DMS153 treated with DMSO at 0.1 percent for 48 hours (cell line): ENCODE data around the gene NBEA.
A peak's percentile ranks its signal among the peaks of the same experiment; 100 is the strongest.
"Not testable (repeated sequence)": the region's sequence is repeated elsewhere in the genome, so short reads cannot be mapped to it uniquely, and the experiment has no call there.

ENCODE experiments used
- DNase-seq: peaks from one replicate; lab custom pipeline; 2025; ENCODE audit not compliant: unreplicated experiment; lab: John Stamatoyannopoulos, UW

The NBEA gene

GRCh38 chr13:34951528-34951927 is 9.5 kb downstream of the NBEA start:
- no peak for DNase-seq

- no peak for DNase-seq
Measured at GRCh38 chr13:34959489-34959888, 17.4 kb downstream of the NBEA start.

DNA sequence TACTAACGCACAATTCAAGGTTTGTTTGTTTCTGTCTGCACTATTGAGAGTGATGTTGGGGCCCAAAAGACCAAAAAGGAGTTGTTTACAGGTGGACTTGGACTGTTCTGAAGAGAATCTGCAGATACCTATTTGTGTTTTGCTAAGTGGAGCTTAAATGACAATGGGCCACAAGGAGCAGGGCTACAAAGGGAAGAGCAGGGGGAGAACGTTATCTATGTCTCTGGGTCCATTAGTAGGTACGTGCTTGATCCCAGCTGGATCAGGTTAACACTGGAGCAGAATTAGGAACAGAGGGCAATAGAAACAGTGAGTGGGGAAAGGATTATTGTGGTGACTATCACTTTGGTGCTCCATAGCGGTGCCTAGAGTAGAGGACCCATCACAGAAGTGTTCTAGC is 22.5 kb downstream of the NBEA start:
- no peak for DNase-seq

- peak; percentile 40 for DNase-seq
Measured at GRCh38 chr13:34967851-34968562, 25.9 kb downstream of the NBEA start.

DNA sequence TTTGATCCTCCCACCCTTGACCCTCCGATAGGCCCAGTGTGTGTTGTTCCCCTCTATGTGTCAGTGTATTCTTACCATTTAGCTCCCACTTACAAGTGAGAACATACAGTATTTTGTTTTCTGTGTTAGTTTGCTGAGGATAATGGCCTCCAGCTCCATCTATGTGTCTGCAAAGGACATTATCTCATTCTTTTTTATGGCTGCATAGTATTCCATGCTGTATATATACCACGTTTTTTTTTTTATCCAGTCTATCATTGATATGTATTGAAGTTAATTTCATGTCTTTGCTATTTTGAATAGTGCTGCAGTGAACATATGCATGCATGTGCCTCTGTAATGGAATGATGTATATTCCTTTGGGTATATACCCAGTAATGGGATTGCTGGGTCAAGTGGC is 27.5 kb downstream of the NBEA start:
- DNase-seq = not testable (repeated sequence)

DNA sequence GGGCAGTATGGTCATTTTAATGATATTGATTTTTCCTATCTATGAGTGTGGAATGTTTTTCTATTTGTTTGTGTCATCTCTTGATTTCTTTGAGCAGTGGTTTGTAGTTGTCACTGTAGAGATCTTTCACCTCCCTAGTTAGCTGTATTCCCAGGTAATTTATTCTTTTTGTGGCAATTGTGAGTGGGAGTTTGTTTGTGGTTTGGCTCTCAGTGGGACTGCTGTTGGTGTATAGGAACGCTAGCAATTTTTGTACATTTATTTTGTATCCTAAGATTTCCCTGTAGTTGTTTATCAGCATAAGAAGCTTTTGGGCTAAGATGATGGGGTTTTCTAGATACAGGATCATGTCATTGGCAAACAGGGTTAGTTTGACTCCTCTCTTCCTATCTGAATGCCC is 28.9 kb downstream of the NBEA start:
- DNase-seq = no peak

GRCh38 chr13:34971473-34971872 is 29.4 kb downstream of the NBEA start:
- DNase-seq = no peak

- not testable (repeated sequence) for DNase-seq
Measured at GRCh38 chr13:34985199-34985598, 43.1 kb downstream of the NBEA start.

- DNase-seq = no peak
Measured at GRCh38 chr13:34988330-34988791, 46.3 kb downstream of the NBEA start.

DNA sequence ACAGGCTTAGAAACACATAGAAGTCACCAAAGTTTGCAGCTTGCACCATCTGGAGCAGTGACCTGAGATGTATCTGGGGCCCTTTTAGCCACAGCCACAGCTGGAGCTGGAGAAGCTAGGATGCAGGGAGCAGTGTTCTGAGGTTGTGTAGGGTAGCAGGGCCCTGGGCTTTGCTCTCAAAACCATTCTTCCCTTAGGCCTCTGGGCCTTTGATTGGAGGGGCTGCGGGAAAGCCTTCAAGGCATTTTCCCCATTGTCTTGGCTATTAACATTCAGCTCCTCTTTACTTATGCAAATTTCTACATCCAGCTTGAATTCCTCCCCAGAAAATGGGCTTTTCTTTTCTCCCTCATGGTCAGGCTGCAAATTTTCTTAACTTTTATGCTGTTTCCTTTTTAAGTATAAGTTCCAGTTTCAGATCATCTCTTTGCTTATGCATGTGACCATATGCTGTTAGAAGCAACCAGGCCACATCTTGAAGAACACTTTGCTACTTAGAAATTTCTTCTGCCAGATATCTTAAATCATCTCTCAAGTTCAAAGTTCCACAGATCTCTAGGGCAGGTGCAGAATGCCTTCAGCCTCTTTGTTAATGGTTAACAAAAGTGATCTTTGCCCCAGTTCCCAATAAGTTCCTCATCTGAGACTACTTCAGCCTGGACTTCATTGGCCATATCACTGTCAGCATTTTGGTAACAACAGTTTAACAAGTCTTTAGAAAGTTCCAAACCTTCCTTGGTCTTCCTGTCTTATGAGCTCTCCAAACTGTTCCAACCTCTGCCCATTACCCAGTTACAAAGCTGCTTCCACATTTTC is 48.5 kb downstream of the NBEA start:
- DNase-seq = no peak

GRCh38 chr13:34993470-34993869 is 51.4 kb downstream of the NBEA start:
- DNase-seq = no peak

DNA sequence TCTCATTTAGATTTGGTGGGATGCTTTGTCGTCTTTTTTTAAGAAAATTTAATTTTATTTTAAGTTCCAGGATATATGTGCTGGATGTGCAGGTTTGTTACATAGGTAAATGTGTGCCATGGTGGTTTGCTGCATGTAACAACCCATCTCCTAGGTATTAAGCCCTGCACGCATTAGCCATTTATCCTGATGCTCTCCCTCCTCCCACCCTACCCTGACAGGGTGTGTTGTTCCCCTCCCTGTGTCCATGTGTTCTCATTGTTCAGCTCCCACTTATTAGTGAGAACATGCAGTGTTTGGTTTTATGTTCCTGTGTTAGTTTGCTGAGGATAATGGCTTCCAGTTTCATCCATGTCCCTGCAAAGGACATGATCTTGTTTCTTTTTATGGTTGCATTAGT is 61.7 kb downstream of the NBEA start:
- DNase-seq = not testable (repeated sequence)

DNA sequence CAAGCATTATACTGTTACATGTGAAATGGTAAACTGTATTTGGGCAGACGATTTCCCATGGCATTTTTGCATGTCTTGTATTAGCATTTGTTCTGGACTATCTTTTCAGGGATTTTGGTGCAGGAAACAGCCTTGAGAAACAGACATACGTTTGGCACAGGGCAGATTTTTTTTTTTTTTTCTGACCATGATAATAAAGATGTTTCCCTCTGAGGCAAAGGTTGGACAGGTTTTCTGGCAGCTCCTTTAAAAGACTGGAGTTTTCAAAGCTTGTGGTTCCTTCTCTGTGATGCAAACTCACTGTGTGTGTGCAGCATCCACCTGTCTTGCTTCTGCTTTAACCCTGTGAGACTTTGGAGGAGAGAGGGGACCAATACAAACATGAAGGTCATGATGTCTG is 63.0 kb downstream of the NBEA start:
- DNase-seq = no peak

GRCh38 chr13:35014606-35015213 is 72.6 kb downstream of the NBEA start:
- no peak for DNase-seq

- no peak for DNase-seq
Measured at GRCh38 chr13:35016362-35017112, 74.5 kb downstream of the NBEA start.

DNA sequence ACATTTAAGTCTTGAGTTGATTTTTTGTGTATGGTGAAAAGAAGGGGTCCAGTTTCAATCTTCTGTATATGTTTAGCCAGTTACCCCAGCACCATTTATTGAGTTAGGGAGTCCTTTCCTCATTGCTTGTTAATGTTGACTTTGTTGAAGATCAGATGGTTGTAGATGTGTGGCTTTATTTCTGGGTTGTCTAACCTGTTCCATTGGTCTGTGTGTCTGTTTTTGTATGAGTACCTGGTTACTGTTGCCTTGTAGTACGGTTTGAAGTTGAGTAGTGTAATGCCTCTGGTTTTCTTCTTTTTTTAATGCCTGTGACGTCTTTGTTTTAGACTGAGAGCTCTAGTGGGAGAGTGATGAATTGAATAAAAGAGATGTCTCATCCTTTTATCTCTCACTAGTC is 83.2 kb downstream of the NBEA start:
- no peak for DNase-seq

- no peak for DNase-seq
Measured at GRCh38 chr13:35028338-35028867, 86.3 kb downstream of the NBEA start.

- no peak for DNase-seq
Measured at GRCh38 chr13:35039012-35039411, 96.9 kb downstream of the NBEA start.

GRCh38 chr13:35046587-35046986 is 104.5 kb downstream of the NBEA start:
- no peak for DNase-seq

GRCh38 chr13:35055705-35056104 is 113.6 kb downstream of the NBEA start:
- no peak for DNase-seq

- DNase-seq = no peak
Measured at GRCh38 chr13:35057858-35058257, 115.8 kb downstream of the NBEA start.
